PC-3 (cell line): ENCODE results near the gene C9orf85. TPM values are rescaled to one million over a fixed set of nuclear protein-coding genes. Genes with fewer than 3 reads are reported as not detected.

Source experiments
- ATAC-seq: fragments of 200-7000 bp; cut with Tn5 transposase; 2 replicates; pipeline ENCODE4 v1.9.1; 2020; ENCODE audit warnings: mild to moderate bottlenecking, moderate library complexity
- BruUV-seq: library from RNA; stranded (reverse); fragments of 400-500 nt; replicated peaks from 2 replicates; lab custom pipeline; 2021; lab: Mats Ljungman, UMichigan
- CTCF ChIA-PET: fragments of 300-600 bp; sonication (Branson Sonifier 250); formaldehyde crosslinking; loops from one replicate; lab custom pipeline; 2022; ENCODE audit warnings: antibody characterized with exemption; lab: Charles Lee
- POLR2A ChIA-PET: fragments of 300-600 bp; sonication (Branson Sonifier 250); formaldehyde crosslinking; loops from one replicate; lab custom pipeline; 2022; ENCODE audit warnings: antibody characterized with exemption; ENCODE audit not compliant: unreplicated experiment; lab: Charles Lee
- DNase-seq: peaks from one replicate; pipeline ENCODE4 v3.0.0-alpha.2; 2015
- H2AFZ ChIP-seq: fragments of 300-600 bp; sonication (generic); 2 replicates; pipeline ENCODE4 v1.6.0; 2016; ENCODE audit warnings: antibody characterized with exemption, low read length
- H3F3A ChIP-seq: fragments of 300-600 bp; sonication (generic); one replicate; pipeline ENCODE4 v1.6.0; 2017; ENCODE audit warnings: antibody characterized with exemption, low read length, control low read depth, mild to moderate bottlenecking; ENCODE audit not compliant: unreplicated experiment
- H3K27ac ChIP-seq: fragments of 300-600 bp; sonication (generic); 2 replicates; pipeline ENCODE4 v1.5.1; 2016; ENCODE audit warnings: mild to moderate bottlenecking, low read length
- H3K27me3 ChIP-seq: fragments of 300-600 bp; sonication (generic); 2 replicates; pipeline ENCODE4 v1.6.1; 2016; ENCODE audit warnings: low read length, mixed read lengths
- H3K36me3 ChIP-seq: fragments of 300-600 bp; sonication (generic); 2 replicates; pipeline ENCODE4 v1.6.1; 2016; ENCODE audit warnings: low read depth, mixed run types, low read length, mixed read lengths
- H3K4me1 ChIP-seq: fragments of 300-600 bp; sonication (generic); 2 replicates; pipeline ENCODE4 v1.5.1; 2016; ENCODE audit warnings: low read length; ENCODE audit not compliant: insufficient read depth
- H3K4me2 ChIP-seq: fragments of 300-600 bp; sonication (generic); 2 replicates; pipeline ENCODE4 v1.6.0; 2016; ENCODE audit warnings: low read length
- H3K4me3 ChIP-seq: fragments of 300-600 bp; sonication (generic); 2 replicates; pipeline ENCODE4 v1.5.1; 2016; ENCODE audit warnings: mild to moderate bottlenecking, low read length, mixed read lengths
- H3K79me2 ChIP-seq: fragments of 300-600 bp; sonication (generic); 2 replicates; pipeline ENCODE4 v1.6.1; 2017; ENCODE audit warnings: low read length, mixed read lengths
- H3K9ac ChIP-seq: fragments of 300-600 bp; sonication (generic); 2 replicates; pipeline ENCODE4 v1.6.0; 2016; ENCODE audit warnings: mild to moderate bottlenecking, low read length
- H3K9me2 ChIP-seq: fragments of 300-600 bp; sonication (generic); replicated peaks from 2 replicates; pipeline ENCODE4 v1.6.1; 2016; ENCODE audit warnings: mixed run types, low read length, mixed read lengths
- H3K9me3 ChIP-seq: fragments of 300-600 bp; sonication (generic); 2 replicates; pipeline ENCODE4 v1.6.1; 2016; ENCODE audit warnings: low read length, mixed read lengths
- H4K20me1 ChIP-seq: fragments of 300-600 bp; sonication (generic); 2 replicates; pipeline ENCODE4 v1.6.1; 2016; ENCODE audit warnings: low read length, mixed read lengths
- CTCF ChIP-seq: fragments of 300-600 bp; sonication (generic); conservative IDR thresholded peaks from 2 replicates; pipeline ENCODE4 v1.5.1; 2017; ENCODE audit warnings: antibody characterized with exemption, low read depth, mild to moderate bottlenecking, low read length
- EZH2 ChIP-seq: fragments of 300-600 bp; sonication (generic); IDR thresholded peaks from one replicate; pipeline ENCODE4 v1.6.1; 2017; ENCODE audit warnings: antibody characterized with exemption, mild to moderate bottlenecking, low read length; ENCODE audit not compliant: unreplicated experiment
- EZH2phosphoT487 ChIP-seq: fragments of 300-600 bp; sonication (generic); IDR thresholded peaks from 2 replicates; pipeline ENCODE4 v1.6.1; 2018; ENCODE audit warnings: mild to moderate bottlenecking, antibody characterized with exemption, low read length, borderline replicate concordance
- intact Hi-C: fragments of 100-400 bp; cut with micrococcal nuclease; formaldehyde crosslinking; loops from 2 replicates; pipeline ENCODE4 v1.9.0; 2023
- total RNA-seq: library from RNA; depleted of rRNA; stranded (reverse); fragments of >200 nt; gene quantifications from 2 replicates; pipeline ENCODE4 v1.2.3, GENCODE V29; 2014

Gene C9orf85
- total RNA-seq, 1 experiment from 2014 or later, result 7.9 TPM

DNA sequence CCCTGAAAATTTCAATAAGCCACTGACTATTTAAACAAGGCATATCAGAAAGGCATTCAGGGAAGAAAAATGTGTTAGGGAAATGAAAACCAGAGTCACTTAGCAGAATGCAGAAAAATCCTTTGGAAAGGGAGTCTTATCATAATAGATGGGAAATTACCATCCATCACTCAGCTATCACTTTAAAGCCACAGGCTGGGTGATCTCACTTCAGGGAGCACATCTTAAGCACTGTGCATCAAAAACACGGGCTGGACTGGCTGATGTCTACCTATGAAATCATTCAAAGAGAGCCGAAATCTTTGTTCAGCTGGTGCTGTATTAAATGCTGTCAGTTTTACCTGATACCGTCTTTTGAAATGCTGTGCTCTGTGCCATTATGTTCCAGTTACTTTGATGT lies 75.5 kb downstream of the C9orf85 start:
- Histone ChIP-seq H3F3A (no peaks in the 10 kb centered on the region), H2AFZ (no peak overlapping the region), H3K27me3 (no peaks in the 10 kb centered on the region), H3K27ac (no peak overlapping the region), H3K4me3 (no peak overlapping the region), H3K36me3 (no peaks in the 10 kb centered on the region), H3K4me2 (no peak overlapping the region), H3K4me1 (peaks cover 40% of the 10 kb centered on the region), H3K9me3 (no peaks in the 10 kb centered on the region), H3K79me2 (no peaks in the 10 kb centered on the region), H3K9me2 (no peaks in the 10 kb centered on the region), H3K9ac (no peak overlapping the region), H4K20me1 (no peaks in the 10 kb centered on the region)
- ATAC-seq, result no peak
- no TSS peak for BruUV-seq
- no peak for TF ChIP-seq CTCF
- no peak for TF ChIP-seq EZH2
- TF ChIP-seq EZH2phosphoT487, result no peak
- CTCF ChIA-PET, result no interaction called here
- intact Hi-C loops, result loop anchor here (5.0 kb wide), 1 partner anchor 35 kb away; no protein-coding TSS in a partner anchor
- POLR2A ChIA-PET, result no interaction called here
- no peak for DNase-seq

DNA sequence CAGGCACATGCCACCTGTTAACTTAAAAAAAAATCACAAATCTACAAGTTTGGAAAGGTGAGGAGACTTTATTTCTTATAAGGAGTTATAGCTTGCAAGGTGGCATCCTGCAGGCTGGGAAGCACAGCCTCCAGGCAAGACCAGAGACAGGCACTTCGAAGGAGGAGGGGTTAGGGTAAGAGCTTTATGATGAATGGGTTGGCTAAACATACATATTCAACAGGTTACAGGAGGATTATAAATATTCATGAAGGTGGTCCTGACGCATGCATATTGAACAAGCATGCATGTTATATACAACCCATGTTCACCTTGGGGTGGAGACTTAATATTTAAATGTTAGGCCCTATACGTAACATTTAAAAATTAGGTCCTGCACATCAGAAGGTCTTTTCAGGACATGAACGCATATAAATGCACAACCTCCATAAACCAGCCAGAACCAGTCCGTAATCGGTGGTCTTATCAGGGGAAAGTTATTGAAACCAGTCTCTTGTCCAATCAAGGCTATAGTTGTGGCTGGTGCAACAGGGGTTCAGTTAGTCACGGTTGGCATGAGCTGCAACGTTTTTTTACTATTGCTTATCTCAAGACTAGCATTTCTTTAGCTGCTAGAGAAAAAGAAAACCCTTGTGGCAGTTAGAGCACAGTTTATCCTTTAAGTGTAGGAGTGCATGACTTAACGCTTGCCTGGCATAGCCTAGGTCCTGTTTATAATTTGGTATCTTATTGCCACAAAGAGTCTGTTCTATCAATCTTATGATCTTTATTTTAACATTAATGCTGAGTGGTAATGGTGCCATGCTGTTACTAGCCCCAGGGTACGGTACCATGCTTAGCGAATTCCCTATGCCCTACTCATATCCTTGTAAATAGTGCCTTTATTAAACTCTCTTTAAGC lies 76.3 kb downstream of the C9orf85 start:
- H2AFZ ChIP-seq, result no peak overlapping the region
- H3K4me1 ChIP-seq, result peaks cover 40% of the 10 kb centered on the region
- H3K27ac ChIP-seq, result peak overlapping the region; percentile 57
- DNase-seq (peak; percentile 73), ATAC-seq (peak; percentile 84)
- H4K20me1 ChIP-seq, result no peaks in the 10 kb centered on the region
- H3K9me3 ChIP-seq, result no peaks in the 10 kb centered on the region
- no peaks in the 10 kb centered on the region for H3K27me3 ChIP-seq
- CTCF ChIA-PET, result no interaction called here
- no peaks in the 10 kb centered on the region for H3K79me2 ChIP-seq
- H3K4me2 ChIP-seq, result peak overlapping the region; percentile 65
- no peaks in the 10 kb centered on the region for H3K9me2 ChIP-seq
- no peak for TF ChIP-seq EZH2
- no peak for TF ChIP-seq CTCF
- TF ChIP-seq EZH2phosphoT487, result no peak
- H3K9ac ChIP-seq, result no peak overlapping the region
- intact Hi-C loops, result loop anchor here (5.0 kb wide), 1 partner anchor 35 kb away; no protein-coding TSS in a partner anchor
- H3K36me3 ChIP-seq, result no peaks in the 10 kb centered on the region
- no TSS peak for BruUV-seq
- POLR2A ChIA-PET, result interaction anchor here (0.5 kb wide), 1 partner anchor 225 kb away, joined by 7 read pairs; no protein-coding TSS in a partner anchor
- H3F3A ChIP-seq, result no peaks in the 10 kb centered on the region
- no peak overlapping the region for H3K4me3 ChIP-seq

DNA sequence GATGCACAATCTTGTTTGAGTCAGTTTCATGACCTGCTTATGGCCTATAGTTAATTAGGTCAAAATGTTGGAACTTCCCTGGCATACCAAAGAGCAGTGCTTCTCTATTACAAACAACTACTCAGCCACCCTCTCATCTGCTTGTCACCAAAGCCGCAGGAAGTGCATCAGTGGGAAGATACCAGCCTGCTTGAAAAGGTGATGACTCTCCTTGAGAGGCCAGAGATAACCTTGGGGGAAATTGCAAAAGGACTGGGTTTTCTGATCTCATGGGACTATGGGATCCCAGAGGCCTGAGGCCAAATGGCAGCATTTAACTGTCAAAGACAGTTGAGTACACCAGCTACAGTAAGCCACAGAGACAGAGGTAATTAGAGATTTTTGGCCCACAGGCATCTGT lies 79.0 kb downstream of the C9orf85 start:
- Histone ChIP-seq H3K9me2 (no peaks in the 10 kb centered on the region), H3K4me3 (no peak overlapping the region), H3K9me3 (no peaks in the 10 kb centered on the region), H3K4me1 (peaks cover 26% of the 10 kb centered on the region), H3K4me2 (no peak overlapping the region), H4K20me1 (no peaks in the 10 kb centered on the region), H3K27ac (peak overlapping the region; percentile 37), H2AFZ (no peak overlapping the region), H3K36me3 (no peaks in the 10 kb centered on the region), H3K27me3 (no peaks in the 10 kb centered on the region), H3K9ac (no peak overlapping the region), H3K79me2 (no peaks in the 10 kb centered on the region), H3F3A (no peaks in the 10 kb centered on the region)
- no peak for TF ChIP-seq EZH2
- DNase-seq (peak; percentile 49), ATAC-seq (no peak; the same call in 1 of the 2 replicates)
- CTCF ChIA-PET, result no interaction called here
- intact Hi-C loops, result no loop called here
- POLR2A ChIA-PET, result no interaction called here
- BruUV-seq, result no TSS peak
